Effector memory CD4-positive, alpha-beta T cell (primary cell): Measurements from ENCODE around the gene DIS3L2.
"Not testable (repeated sequence)": the region's sequence is repeated elsewhere in the genome, so short reads cannot be mapped to it uniquely, and the experiment has no call there.

ENCODE experiments used
- DNase-seq, 3 donors: peaks; one replicate each; pipeline ENCODE4 v3.0.0-alpha.2; 2020
- H3K27ac ChIP-seq: 2 replicates; pipeline ENCODE4 v1.7.0; 2013; ENCODE audit warnings: mild to moderate bottlenecking, low read length, moderate library complexity; ENCODE audit not compliant: insufficient read depth, poor library complexity, severe bottlenecking
- H3K27me3 ChIP-seq: replicated peaks from 2 replicates; pipeline ENCODE4 v1.7.0; 2013; ENCODE audit warnings: mild to moderate bottlenecking, low read length; ENCODE audit not compliant: insufficient read depth, control insufficient read depth, poor library complexity, severe bottlenecking
- H3K36me3 ChIP-seq: 2 replicates; pipeline ENCODE4 v1.7.0; 2013; ENCODE audit warnings: mild to moderate bottlenecking, low read length, moderate library complexity; ENCODE audit not compliant: control insufficient read depth, insufficient read depth
- H3K4me1 ChIP-seq: 2 replicates; pipeline ENCODE4 v1.7.0; 2013; ENCODE audit warnings: low read length, mild to moderate bottlenecking; ENCODE audit not compliant: control insufficient read depth, insufficient read depth, poor library complexity, severe bottlenecking
- H3K4me3 ChIP-seq: 2 replicates; pipeline ENCODE4 v1.7.0; 2013; ENCODE audit warnings: low read length, low read depth, mild to moderate bottlenecking; ENCODE audit not compliant: insufficient read depth, poor library complexity, severe bottlenecking
- H3K9me3 ChIP-seq: 2 replicates; pipeline ENCODE4 v1.7.0; 2013; ENCODE audit warnings: mild to moderate bottlenecking, low read length, moderate library complexity; ENCODE audit not compliant: control insufficient read depth

DIS3L2 gene

GRCh38 chr2:232327105-232328031 is 365.9 kb downstream of the DIS3L2 start:
- Histone ChIP-seq H3K4me1 (peaks cover 10% of the 10 kb centered on the region), H3K27me3 (no peaks in the 10 kb centered on the region), H3K9me3 (no peaks in the 10 kb centered on the region), H3K27ac (no peak overlapping the region), H3K4me3 (no peak overlapping the region), H3K36me3 (no peaks in the 10 kb centered on the region)
- peak; percentile 52 to 64 (median 62) for DNase-seq

DNA sequence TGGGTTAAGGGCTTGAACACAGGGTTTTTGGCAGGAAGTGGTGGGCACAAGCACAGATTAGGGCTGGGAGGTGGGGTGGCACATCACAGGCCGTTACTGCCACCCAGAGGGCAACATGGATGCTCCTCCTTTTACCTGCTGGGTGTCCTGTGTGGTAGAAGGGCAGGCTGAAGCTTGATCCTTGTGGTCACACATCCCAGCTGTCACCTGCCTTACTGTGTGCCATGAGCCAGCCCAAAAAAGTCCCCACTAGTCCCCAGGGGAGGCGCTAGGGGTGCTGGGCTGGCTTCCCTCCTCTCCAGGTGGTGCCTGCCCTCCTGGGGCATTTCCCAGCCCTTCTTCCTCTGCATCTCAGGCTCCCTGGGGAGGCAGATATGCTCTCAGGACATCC is 366.5 kb downstream of the DIS3L2 start:
- Histone ChIP-seq H3K36me3 (no peaks in the 10 kb centered on the region), H3K27me3 (no peaks in the 10 kb centered on the region), H3K4me1 (peaks cover 4% of the 10 kb centered on the region), H3K27ac (no peak overlapping the region), H3K4me3 (no peak overlapping the region), H3K9me3 (no peaks in the 10 kb centered on the region)
- DNase-seq: no peak

GRCh38 chr2:232328516-232329460 is 367.3 kb downstream of the DIS3L2 start:
- Histone ChIP-seq H3K9me3 (no peaks in the 10 kb centered on the region), H3K36me3 (no peaks in the 10 kb centered on the region), H3K4me1 (no peaks in the 10 kb centered on the region), H3K27ac (no peak overlapping the region), H3K4me3 (no peak overlapping the region), H3K27me3 (no peaks in the 10 kb centered on the region)
- no peak for DNase-seq

GRCh38 chr2:232329716-232330067 is 368.2 kb downstream of the DIS3L2 start:
- no peak for DNase-seq
- H3K27ac ChIP-seq: no peak overlapping the region
- H3K4me3 ChIP-seq: no peak overlapping the region
- no peaks in the 10 kb centered on the region for H3K27me3 ChIP-seq
- no peaks in the 10 kb centered on the region for H3K4me1 ChIP-seq
- H3K9me3 ChIP-seq: no peaks in the 10 kb centered on the region
- peaks cover 3% of the 10 kb centered on the region for H3K36me3 ChIP-seq

DNA sequence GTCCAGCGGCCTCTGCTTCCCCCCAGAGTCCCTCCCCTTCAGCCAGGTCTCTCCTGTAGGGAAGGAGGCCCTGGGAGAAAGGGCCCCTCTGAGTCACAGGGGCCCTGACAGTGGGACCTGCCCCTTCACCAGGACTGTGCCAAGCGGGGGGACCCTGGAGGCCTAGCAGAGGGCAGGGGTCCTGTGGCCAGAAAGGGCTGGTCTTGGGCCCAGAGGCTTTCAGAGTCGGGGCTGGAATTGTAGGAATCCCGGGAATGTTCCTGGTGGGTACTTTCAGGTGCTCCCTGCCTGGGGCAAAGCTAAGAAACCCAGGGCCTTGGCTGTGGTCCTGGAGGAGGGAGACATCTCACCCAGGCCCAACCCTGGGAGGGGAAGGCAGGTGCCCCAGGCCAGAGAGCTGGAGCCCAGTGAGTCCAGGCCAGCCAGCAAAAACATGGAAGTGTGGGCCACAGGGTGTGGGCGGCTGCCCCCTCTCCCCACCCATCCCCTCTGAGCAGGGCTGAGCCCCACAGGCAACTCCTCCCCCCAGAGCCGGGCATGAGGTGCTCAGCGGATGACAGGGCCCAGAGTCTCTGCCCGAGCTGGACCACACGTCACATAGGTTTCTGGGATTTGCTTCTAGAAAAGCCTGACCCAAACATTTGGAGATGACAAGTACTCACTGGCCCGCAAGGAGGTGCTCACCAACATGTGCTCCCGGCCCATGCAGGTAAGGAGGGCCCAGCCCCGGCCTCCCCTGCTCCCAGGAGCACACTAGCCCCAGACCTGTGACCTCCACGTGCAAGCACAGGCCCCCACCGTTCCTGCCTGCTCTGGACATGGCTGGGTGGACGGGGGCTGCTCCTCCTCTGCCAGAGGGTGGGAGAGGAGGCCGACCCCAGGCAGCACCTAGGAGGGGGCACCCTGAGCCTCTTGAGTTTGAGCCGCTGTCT is 368.8 kb downstream of the DIS3L2 start:
- H3K36me3 ChIP-seq: peaks cover 3% of the 10 kb centered on the region
- DNase-seq: no peak
- no peaks in the 10 kb centered on the region for H3K9me3 ChIP-seq
- no peak overlapping the region for H3K4me3 ChIP-seq
- H3K4me1 ChIP-seq: no peaks in the 10 kb centered on the region
- H3K27me3 ChIP-seq: no peaks in the 10 kb centered on the region
- no peak overlapping the region for H3K27ac ChIP-seq

GRCh38 chr2:232331061-232331460 is 369.5 kb downstream of the DIS3L2 start:
- H3K4me1 ChIP-seq, H3K27me3 ChIP-seq, H3K9me3 ChIP-seq, H3K4me3 ChIP-seq, DNase-seq, H3K36me3 ChIP-seq, H3K27ac ChIP-seq: not testable (repeated sequence)

DNA sequence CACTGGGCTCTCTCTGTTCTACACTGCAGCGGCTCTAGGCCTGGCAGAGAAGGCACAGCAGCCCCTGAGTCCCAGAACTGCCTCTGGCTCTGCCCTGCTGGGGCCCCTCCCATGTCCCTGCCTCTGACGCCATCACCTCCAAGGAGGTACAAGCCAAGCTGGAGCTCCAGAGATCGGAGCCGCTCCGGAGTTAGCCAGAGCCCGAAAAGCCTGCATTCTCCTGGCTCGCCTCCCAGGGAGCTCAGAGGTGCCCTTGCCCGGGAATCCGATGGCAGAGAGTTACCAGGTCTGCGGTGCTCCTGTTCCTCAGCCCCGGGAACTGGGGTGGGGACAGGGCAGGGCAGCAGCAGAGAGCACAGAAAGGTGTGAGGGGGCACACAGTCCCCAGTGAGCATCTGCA is 370.1 kb downstream of the DIS3L2 start:
- H3K4me3 ChIP-seq, H3K9me3 ChIP-seq, H3K4me1 ChIP-seq, H3K27me3 ChIP-seq, H3K27ac ChIP-seq, DNase-seq, H3K36me3 ChIP-seq: not testable (repeated sequence)

GRCh38 chr2:232332244-232332939 is 370.9 kb downstream of the DIS3L2 start:
- not testable (repeated sequence) for H3K4me3 ChIP-seq, H3K9me3 ChIP-seq, DNase-seq, H3K36me3 ChIP-seq, H3K4me1 ChIP-seq, H3K27ac ChIP-seq, H3K27me3 ChIP-seq

DNA sequence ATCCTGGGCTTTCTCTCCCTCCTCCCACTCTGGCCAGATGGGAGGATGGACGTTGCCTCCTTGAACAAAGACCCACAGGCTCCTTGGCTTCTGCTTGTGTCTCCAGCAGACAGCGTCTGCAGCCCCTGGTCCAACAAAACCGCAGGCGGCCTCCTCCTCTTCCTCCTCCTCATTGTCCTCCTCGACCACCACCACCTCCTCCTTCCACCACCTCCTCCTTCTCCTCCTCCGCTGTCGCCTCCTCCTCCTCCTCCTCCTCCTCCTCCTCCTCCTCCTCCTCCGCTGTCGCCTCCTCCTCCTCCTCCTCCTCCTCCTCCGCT is 371.4 kb downstream of the DIS3L2 start:
- Histone ChIP-seq H3K4me1 (no peaks in the 10 kb centered on the region), H3K27ac (no peak overlapping the region), H3K27me3 (no peaks in the 10 kb centered on the region), H3K9me3 (no peaks in the 10 kb centered on the region), H3K4me3 (no peak overlapping the region), H3K36me3 (peaks cover 3% of the 10 kb centered on the region)
- no peak for DNase-seq
